ENCODE results near the gene PXDN. TPM values are rescaled to one million over a fixed set of nuclear protein-coding genes. Genes with fewer than 3 reads are reported as not detected.
A peak's percentile ranks its signal among the peaks of the same experiment; 100 is the strongest.
"Not testable (repeated sequence)": the region's sequence is repeated elsewhere in the genome, so short reads cannot be mapped to it uniquely, and the experiment has no call there.

The PXDN gene
- total RNA-seq, 2 donors from 2014 or later, result not detected

GRCh38 chr2:1781291-1782080 lies 37.2 kb upstream of the PXDN start:
- Mint-ChIP-seq H3K27ac (no peak overlapping the region), H3K9me3 (no peaks in the 10 kb centered on the region), H3K36me3 (ENCODE audit: low read depth) (no peaks in the 10 kb centered on the region)

GRCh38 chr2:1780693-1781092 lies 36.4 kb upstream of the PXDN start:
- H3K4me1 Mint-ChIP-seq, result no peaks in the 10 kb centered on the region
- no peak overlapping the region for H3K4me3 Mint-ChIP-seq
- no peaks in the 10 kb centered on the region for H3K36me3 Mint-ChIP-seq (ENCODE audit: low read depth)
- H3K9me3 Mint-ChIP-seq, result no peaks in the 10 kb centered on the region
- peaks cover 18% of the 10 kb centered on the region for H3K27me3 Mint-ChIP-seq
- no peak overlapping the region for H3K27ac Mint-ChIP-seq
- ATAC-seq (replicated peaks), result no peak

More at GRCh38 chr2:1781291-1782080, 37.2 kb upstream of the PXDN start:
- no peaks in the 10 kb centered on the region for H3K4me1 Mint-ChIP-seq
- no peak overlapping the region for H3K4me3 Mint-ChIP-seq
- no peak for ATAC-seq (replicated peaks)
- peaks cover 18% of the 10 kb centered on the region for H3K27me3 Mint-ChIP-seq

- H3K4me3 Mint-ChIP-seq; H3K9me3 Mint-ChIP-seq; H3K36me3 Mint-ChIP-seq (ENCODE audit: low read depth); ATAC-seq (replicated peaks); H3K4me1 Mint-ChIP-seq; H3K27ac Mint-ChIP-seq: not testable (repeated sequence)
- H3K27me3 Mint-ChIP-seq, result peaks cover 18% of the 10 kb centered on the region
Measured at GRCh38 chr2:1780054-1780453, 35.7 kb upstream of the PXDN start.

- no peak overlapping the region for H3K4me3 Mint-ChIP-seq
- no peaks in the 10 kb centered on the region for H3K4me1 Mint-ChIP-seq
- H3K36me3 Mint-ChIP-seq (ENCODE audit: low read depth), result no peaks in the 10 kb centered on the region
- H3K9me3 Mint-ChIP-seq, result no peaks in the 10 kb centered on the region
- H3K27me3 Mint-ChIP-seq, result peaks cover 18% of the 10 kb centered on the region
- ATAC-seq (replicated peaks), result no peak
- H3K27ac Mint-ChIP-seq, result no peak overlapping the region
Measured at GRCh38 chr2:1778566-1778965, 34.3 kb upstream of the PXDN start.

- no peaks in the 10 kb centered on the region for H3K4me1 Mint-ChIP-seq
- H3K36me3 Mint-ChIP-seq (ENCODE audit: low read depth), result no peaks in the 10 kb centered on the region
- ATAC-seq (replicated peaks), result no peak
- peaks cover 16% of the 10 kb centered on the region for H3K27me3 Mint-ChIP-seq
- H3K4me3 Mint-ChIP-seq, result no peak overlapping the region
- H3K9me3 Mint-ChIP-seq, result no peaks in the 10 kb centered on the region
- no peak overlapping the region for H3K27ac Mint-ChIP-seq
Measured at GRCh38 chr2:1777781-1778180, 33.5 kb upstream of the PXDN start.

- H3K4me1 Mint-ChIP-seq, result no peaks in the 10 kb centered on the region
- no peaks in the 10 kb centered on the region for H3K9me3 Mint-ChIP-seq
- H3K27ac Mint-ChIP-seq, result no peak overlapping the region
- no peak overlapping the region for H3K4me3 Mint-ChIP-seq
- no peak for ATAC-seq (replicated peaks)
- no peaks in the 10 kb centered on the region for H3K36me3 Mint-ChIP-seq (ENCODE audit: low read depth)
- H3K27me3 Mint-ChIP-seq, result peaks cover 10% of the 10 kb centered on the region
Measured at GRCh38 chr2:1777156-1777555, 32.8 kb upstream of the PXDN start.

- H3K4me1 Mint-ChIP-seq, result no peaks in the 10 kb centered on the region
- H3K27me3 Mint-ChIP-seq, result peaks cover 3% of the 10 kb centered on the region
- no peaks in the 10 kb centered on the region for H3K9me3 Mint-ChIP-seq
- H3K27ac Mint-ChIP-seq, result no peak overlapping the region
- no peak for ATAC-seq (replicated peaks)
- no peak overlapping the region for H3K4me3 Mint-ChIP-seq
- no peaks in the 10 kb centered on the region for H3K36me3 Mint-ChIP-seq (ENCODE audit: low read depth)
Measured at GRCh38 chr2:1775511-1776035, 31.3 kb upstream of the PXDN start.

- H3K9me3 Mint-ChIP-seq, result no peaks in the 10 kb centered on the region
Measured at GRCh38 chr2:1774929-1775328, 30.6 kb upstream of the PXDN start.

GRCh38 chr2:1773883-1774282 lies 29.6 kb upstream of the PXDN start:
- H3K9me3 Mint-ChIP-seq, result no peaks in the 10 kb centered on the region
- H3K27ac Mint-ChIP-seq, result no peak overlapping the region
- no peak for ATAC-seq (replicated peaks)
- H3K27me3 Mint-ChIP-seq, result peaks cover 3% of the 10 kb centered on the region
- no peaks in the 10 kb centered on the region for H3K4me1 Mint-ChIP-seq
- H3K4me3 Mint-ChIP-seq, result no peak overlapping the region
- H3K36me3 Mint-ChIP-seq (ENCODE audit: low read depth), result no peaks in the 10 kb centered on the region

More at GRCh38 chr2:1774929-1775328, 30.6 kb upstream of the PXDN start:
- no peak for ATAC-seq (replicated peaks)
- Mint-ChIP-seq H3K4me1 (no peaks in the 10 kb centered on the region), H3K27ac (no peak overlapping the region), H3K27me3 (peaks cover 3% of the 10 kb centered on the region), H3K36me3 (ENCODE audit: low read depth) (no peaks in the 10 kb centered on the region), H3K4me3 (no peak overlapping the region)

- Mint-ChIP-seq H3K9me3 (no peaks in the 10 kb centered on the region), H3K4me3 (no peak overlapping the region), H3K36me3 (ENCODE audit: low read depth) (no peaks in the 10 kb centered on the region), H3K27ac (no peak overlapping the region), H3K4me1 (no peaks in the 10 kb centered on the region), H3K27me3 (peaks cover 2% of the 10 kb centered on the region)
- ATAC-seq (replicated peaks), result no peak
Measured at GRCh38 chr2:1772471-1773267, 28.4 kb upstream of the PXDN start.

GRCh38 chr2:1771626-1772280 lies 27.4 kb upstream of the PXDN start:
- no peaks in the 10 kb centered on the region for H3K27me3 Mint-ChIP-seq
- no peaks in the 10 kb centered on the region for H3K36me3 Mint-ChIP-seq (ENCODE audit: low read depth)
- H3K9me3 Mint-ChIP-seq, result no peaks in the 10 kb centered on the region
- no peaks in the 10 kb centered on the region for H3K4me1 Mint-ChIP-seq
- no peak overlapping the region for H3K4me3 Mint-ChIP-seq
- no peak overlapping the region for H3K27ac Mint-ChIP-seq
- no peak for ATAC-seq (replicated peaks)

GRCh38 chr2:1770566-1771380 lies 26.5 kb upstream of the PXDN start:
- H3K9me3 Mint-ChIP-seq, result no peaks in the 10 kb centered on the region
- no peak for ATAC-seq (replicated peaks)

GRCh38 chr2:1769703-1770422 lies 25.5 kb upstream of the PXDN start:
- Mint-ChIP-seq H3K36me3 (ENCODE audit: low read depth) (no peaks in the 10 kb centered on the region), H3K4me3 (no peak overlapping the region), H3K4me1 (no peaks in the 10 kb centered on the region), H3K9me3 (no peaks in the 10 kb centered on the region), H3K27me3 (no peaks in the 10 kb centered on the region), H3K27ac (no peak overlapping the region)
- peak; percentile 54 for ATAC-seq (replicated peaks)

More at GRCh38 chr2:1770566-1771380, 26.5 kb upstream of the PXDN start:
- no peaks in the 10 kb centered on the region for H3K27me3 Mint-ChIP-seq
- H3K36me3 Mint-ChIP-seq (ENCODE audit: low read depth), result no peaks in the 10 kb centered on the region
- H3K27ac Mint-ChIP-seq, result no peak overlapping the region
- H3K4me3 Mint-ChIP-seq, result no peak overlapping the region
- no peaks in the 10 kb centered on the region for H3K4me1 Mint-ChIP-seq
